NCI-H2196 (cell line): ENCODE results near the gene WFDC5.
"Not testable (repeated sequence)": the region's sequence is repeated elsewhere in the genome, so short reads cannot be mapped to it uniquely, and the experiment has no call there.

Source experiments
- DNase-seq: peaks from one replicate; lab custom pipeline; 2025; ENCODE audit not compliant: unreplicated experiment; lab: John Stamatoyannopoulos, UW

WFDC5 gene

GRCh38 chr20:45090481-45090880, 24.5 kb downstream of the WFDC5 start:
- no peak for DNase-seq

- no peak for DNase-seq
These were observed 26.7 kb downstream of the WFDC5 start for GRCh38 chr20:45088247-45088646.

GRCh38 chr20:45087814-45088213, 27.2 kb downstream of the WFDC5 start:
- DNase-seq: no peak

GRCh38 chr20:45087097-45087790, 27.7 kb downstream of the WFDC5 start:
- DNase-seq: no peak

GRCh38 chr20:45085867-45086266, 29.1 kb downstream of the WFDC5 start:
- DNase-seq: no peak

GRCh38 chr20:45085289-45085688, 29.7 kb downstream of the WFDC5 start:
- DNase-seq: no peak

- no peak for DNase-seq
These were observed 31.8 kb downstream of the WFDC5 start for GRCh38 chr20:45083127-45083526.

- DNase-seq: no peak
These were observed 32.5 kb downstream of the WFDC5 start for GRCh38 chr20:45082468-45082867.

- DNase-seq: no peak
These were observed 33.9 kb downstream of the WFDC5 start for GRCh38 chr20:45080867-45081624.

- DNase-seq: no peak
These were observed 37.4 kb downstream of the WFDC5 start for GRCh38 chr20:45077559-45077958.

- DNase-seq: no peak
These were observed 41.8 kb downstream of the WFDC5 start for GRCh38 chr20:45073221-45073620.

GRCh38 chr20:45072066-45072465, 42.9 kb downstream of the WFDC5 start:
- no peak for DNase-seq

- no peak for DNase-seq
These were observed 43.9 kb downstream of the WFDC5 start for GRCh38 chr20:45070932-45071632.

GRCh38 chr20:45069261-45069660, 45.7 kb downstream of the WFDC5 start:
- no peak for DNase-seq

GRCh38 chr20:45067558-45067957, 47.4 kb downstream of the WFDC5 start:
- DNase-seq: no peak

- DNase-seq: no peak
These were observed 47.9 kb downstream of the WFDC5 start for GRCh38 chr20:45067087-45067486.

GRCh38 chr20:45066372-45066771, 48.6 kb downstream of the WFDC5 start:
- DNase-seq: no peak

GRCh38 chr20:45064812-45065211, 50.2 kb downstream of the WFDC5 start:
- DNase-seq: no peak

- DNase-seq: not testable (repeated sequence)
These were observed 51.9 kb downstream of the WFDC5 start for GRCh38 chr20:45063107-45063506.

GRCh38 chr20:45061244-45061643, 53.7 kb downstream of the WFDC5 start:
- DNase-seq: no peak

- DNase-seq: no peak
These were observed 54.7 kb downstream of the WFDC5 start for GRCh38 chr20:45060294-45060693.
